CD4-positive, alpha-beta T cell (primary cell): Measurements from ENCODE around the gene CDSN. TPM values are rescaled to one million over a fixed set of nuclear protein-coding genes. Genes with fewer than 3 reads are reported as not detected.

Source experiments
- ATAC-seq: fragments of 200-7000 bp; cut with Tn5 transposase; one replicate; pipeline ENCODE4 v1.10.0; 2022; ENCODE audit warnings: mild to moderate bottlenecking; ENCODE audit not compliant: poor library complexity
- CTCF ChIA-PET: fragments of 350-600 bp; sonication (Branson Sonifier 250); formaldehyde crosslinking; loops from one replicate; lab custom pipeline; 2021; ENCODE audit warnings: antibody characterized with exemption, inconsistent platforms; lab: Charles Lee
- POLR2A ChIA-PET: fragments of 350-600 bp; sonication (Branson Sonifier 250); formaldehyde crosslinking; loops from one replicate; lab custom pipeline; 2021; ENCODE audit warnings: antibody characterized with exemption, inconsistent platforms; lab: Charles Lee
- DNase-seq, 14 experiments: peaks; one replicate each; pipeline ENCODE4 v3.0.0-alpha.2; 2013 to 2020; ENCODE audit warnings: mixed read lengths in 2 of 14
- H3K27ac ChIP-seq, 2 donors: one replicate each; pipeline versions ENCODE4 v1.5.1 to v1.7.0; 2013; ENCODE audit warnings: low read length in 2 of 2, low read depth in 1 of 2, mild to moderate bottlenecking in 1 of 2
- H3K27me3 ChIP-seq, 2 experiments: 1 replicate in 1 of 2; 2 replicates in 1 of 2; pipeline versions ENCODE4 v1.6.1 to v1.7.0; 2013; ENCODE audit warnings: low read length in 2 of 2, control low read depth in 1 of 2, mild to moderate bottlenecking in 1 of 2, moderate library complexity in 1 of 2; ENCODE audit not compliant: insufficient read depth in 2 of 2, control insufficient read depth in 1 of 2
- H3K36me3 ChIP-seq: one replicate; pipeline ENCODE4 v1.6.1; 2013; ENCODE audit warnings: low read length, control low read depth; ENCODE audit not compliant: insufficient read depth
- H3K4me1 ChIP-seq: one replicate; pipeline ENCODE4 v1.6.1; 2013; ENCODE audit warnings: low read length, control low read depth; ENCODE audit not compliant: insufficient read depth
- H3K4me3 ChIP-seq: one replicate; pipeline ENCODE4 v1.5.1; 2013; ENCODE audit warnings: mild to moderate bottlenecking, low read length, moderate library complexity
- H3K9me3 ChIP-seq, 2 experiments: 1 replicate in 1 of 2; 2 replicates in 1 of 2; pipeline versions ENCODE4 v1.6.1 to v1.7.0; 2013; ENCODE audit warnings: low read length in 2 of 2, mild to moderate bottlenecking in 2 of 2, control low read depth in 1 of 2, moderate library complexity in 1 of 2; ENCODE audit not compliant: control insufficient read depth in 1 of 2, insufficient read depth in 1 of 2
- H3K27ac Mint-ChIP-seq: one replicate; pipeline ENCODE4 v1.8.0; 2020; ENCODE audit warnings: mixed read lengths
- H3K27me3 Mint-ChIP-seq: one replicate; pipeline ENCODE4 v1.8.0; 2021; ENCODE audit warnings: mixed read lengths
- H3K36me3 Mint-ChIP-seq: one replicate; pipeline ENCODE4 v1.8.0; 2021; ENCODE audit warnings: low read depth, mixed read lengths
- H3K4me1 Mint-ChIP-seq: one replicate; pipeline ENCODE4 v1.8.0; 2021; ENCODE audit warnings: low read depth, mixed read lengths
- H3K4me3 Mint-ChIP-seq: one replicate; pipeline ENCODE4 v1.8.0; 2020; ENCODE audit warnings: mild to moderate bottlenecking, mixed read lengths
- H3K9me3 Mint-ChIP-seq: one replicate; pipeline ENCODE4 v1.8.0; 2020; ENCODE audit warnings: mixed read lengths
- intact Hi-C, 2 experiments: fragments of 100-400 bp; cut with DNase I in 1 of 2; cut with micrococcal nuclease in 1 of 2; formaldehyde crosslinking; loops; one replicate each; pipeline versions ENCODE4 v1.15.1 to v1.9.0; 2023 to 2025; cut with DNase I, micrococcal nuclease
- total RNA-seq, 174 experiments: library from RNA in 2 of 174; stranded (reverse) in 2 of 174; gene quantifications; one replicate each; pipeline ENCODE4 v1.2.3 and lab custom pipeline; 2021 to 2026
- TF ChIP-seq, protein P1 (sequence below): fragments of 200-600 bp; IDR thresholded peaks from one replicate; pipeline ENCODE4 v1.8.0; 2022; ENCODE audit warnings: antibody characterized with exemption, mild to moderate bottlenecking

The CDSN gene
- total RNA-seq, 2 experiments from 2014 or later: not detected

- H3K27ac Mint-ChIP-seq: no peak overlapping the region
- CTCF ChIA-PET: no interaction called here
- intact Hi-C loops: loop anchor here in 1 of 2 experiments (10.0 kb wide), 1 partner anchor 822 kb away; the partner anchor contains the start of gene DXO
Measured at GRCh38 chr6:31152781-31153180, 32.5 kb upstream of the CDSN start.

GRCh38 chr6:31149827-31150447 lies 29.7 kb upstream of the CDSN start:
- H3K9me3 Mint-ChIP-seq: no peaks in the 10 kb centered on the region
- H3K4me3 Mint-ChIP-seq: no peak overlapping the region
- intact Hi-C loops: loop anchor here in 1 of 2 experiments (10.0 kb wide), 1 partner anchor 825 kb away; the partner anchor contains the start of gene DXO
- DNase-seq (no peak), ATAC-seq (no peak)
- ChIA-PET CTCF (no interaction called here), POLR2A (no interaction called here)
- H3K27me3 Mint-ChIP-seq: no peaks in the 10 kb centered on the region
- Histone ChIP-seq H3K27me3 (no peaks in the 10 kb centered on the region), H3K27ac (no peak overlapping the region), H3K9me3 (no peaks in the 10 kb centered on the region), H3K36me3 (peaks cover 17% of the 10 kb centered on the region), H3K4me1 (no peaks in the 10 kb centered on the region), H3K4me3 (no peak overlapping the region)
- TF ChIP-seq, protein P1, sequence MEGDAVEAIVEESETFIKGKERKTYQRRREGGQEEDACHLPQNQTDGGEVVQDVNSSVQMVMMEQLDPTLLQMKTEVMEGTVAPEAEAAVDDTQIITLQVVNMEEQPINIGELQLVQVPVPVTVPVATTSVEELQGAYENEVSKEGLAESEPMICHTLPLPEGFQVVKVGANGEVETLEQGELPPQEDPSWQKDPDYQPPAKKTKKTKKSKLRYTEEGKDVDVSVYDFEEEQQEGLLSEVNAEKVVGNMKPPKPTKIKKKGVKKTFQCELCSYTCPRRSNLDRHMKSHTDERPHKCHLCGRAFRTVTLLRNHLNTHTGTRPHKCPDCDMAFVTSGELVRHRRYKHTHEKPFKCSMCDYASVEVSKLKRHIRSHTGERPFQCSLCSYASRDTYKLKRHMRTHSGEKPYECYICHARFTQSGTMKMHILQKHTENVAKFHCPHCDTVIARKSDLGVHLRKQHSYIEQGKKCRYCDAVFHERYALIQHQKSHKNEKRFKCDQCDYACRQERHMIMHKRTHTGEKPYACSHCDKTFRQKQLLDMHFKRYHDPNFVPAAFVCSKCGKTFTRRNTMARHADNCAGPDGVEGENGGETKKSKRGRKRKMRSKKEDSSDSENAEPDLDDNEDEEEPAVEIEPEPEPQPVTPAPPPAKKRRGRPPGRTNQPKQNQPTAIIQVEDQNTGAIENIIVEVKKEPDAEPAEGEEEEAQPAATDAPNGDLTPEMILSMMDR: no peak
- no peaks in the 10 kb centered on the region for H3K4me1 Mint-ChIP-seq
- H3K27ac Mint-ChIP-seq: no peak overlapping the region
- peaks cover 24% of the 10 kb centered on the region for H3K36me3 Mint-ChIP-seq

More at GRCh38 chr6:31152781-31153180, 32.5 kb upstream of the CDSN start:
- DNase-seq: no peak
- TF ChIP-seq, protein P1: no peak
- H3K36me3 ChIP-seq: peaks cover 14% of the 10 kb centered on the region
- POLR2A ChIA-PET: no interaction called here
- Mint-ChIP-seq H3K4me3 (no peak overlapping the region), H3K36me3 (peaks cover 26% of the 10 kb centered on the region), H3K27me3 (no peaks in the 10 kb centered on the region), H3K4me1 (peaks cover 10% of the 10 kb centered on the region), H3K9me3 (no peaks in the 10 kb centered on the region)
- H3K27me3 ChIP-seq: no peaks in the 10 kb centered on the region
- H3K4me3 ChIP-seq: no peak overlapping the region
- H3K27ac ChIP-seq: no peak overlapping the region
- no peak for ATAC-seq
- H3K9me3 ChIP-seq: no peaks in the 10 kb centered on the region
- H3K4me1 ChIP-seq: peaks cover 7% of the 10 kb centered on the region

DNA sequence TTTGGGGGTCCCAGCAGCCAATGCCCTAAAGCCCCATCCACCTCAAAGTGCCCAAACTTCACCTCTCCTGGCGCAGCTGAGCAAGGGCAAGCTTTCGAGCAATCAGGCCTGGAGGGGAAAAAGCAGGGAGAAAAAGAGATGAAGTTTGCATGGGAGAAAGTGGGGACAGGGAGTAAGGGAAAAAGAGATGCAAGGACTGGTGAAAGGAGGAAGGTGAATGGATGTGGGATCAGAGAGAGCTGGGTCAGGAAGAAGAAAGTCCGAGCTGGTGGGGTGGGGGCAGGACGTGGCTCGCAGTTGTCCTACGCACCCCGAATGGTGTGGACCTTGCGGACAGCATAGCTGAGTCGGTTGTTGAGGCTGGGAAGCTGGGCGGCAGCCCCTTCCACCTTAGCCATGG lies 25.1 kb upstream of the CDSN start:
- intact Hi-C loops: no loop called here
- ChIA-PET POLR2A (interaction anchor here (1.3 kb wide), 1 partner anchor 13 kb away, joined by 3 read pairs; the partner anchor contains the start of genes CCHCR1 and TCF19), CTCF (no interaction called here)
- peaks cover 17% of the 10 kb centered on the region for H3K36me3 Mint-ChIP-seq
- TF ChIP-seq, protein P1: no peak
- H3K27ac Mint-ChIP-seq: no peak overlapping the region
- no peak overlapping the region for H3K4me3 Mint-ChIP-seq
- H3K36me3 ChIP-seq: peaks cover 18% of the 10 kb centered on the region
- no peaks in the 10 kb centered on the region for H3K4me1 Mint-ChIP-seq
- H3K9me3 ChIP-seq: no peaks in the 10 kb centered on the region
- ATAC-seq (no peak), DNase-seq (no peak)
- no peak overlapping the region for H3K4me3 ChIP-seq
- no peaks in the 10 kb centered on the region for H3K4me1 ChIP-seq
- H3K27ac ChIP-seq: no peak overlapping the region
- no peaks in the 10 kb centered on the region for H3K9me3 Mint-ChIP-seq
- H3K27me3 ChIP-seq: no peaks in the 10 kb centered on the region
- H3K27me3 Mint-ChIP-seq: no peaks in the 10 kb centered on the region
